ENCODE measurements around the gene CPT1B.
A peak's percentile ranks its signal among the peaks of the same experiment; 100 is the strongest.

The CPT1B gene

DNA sequence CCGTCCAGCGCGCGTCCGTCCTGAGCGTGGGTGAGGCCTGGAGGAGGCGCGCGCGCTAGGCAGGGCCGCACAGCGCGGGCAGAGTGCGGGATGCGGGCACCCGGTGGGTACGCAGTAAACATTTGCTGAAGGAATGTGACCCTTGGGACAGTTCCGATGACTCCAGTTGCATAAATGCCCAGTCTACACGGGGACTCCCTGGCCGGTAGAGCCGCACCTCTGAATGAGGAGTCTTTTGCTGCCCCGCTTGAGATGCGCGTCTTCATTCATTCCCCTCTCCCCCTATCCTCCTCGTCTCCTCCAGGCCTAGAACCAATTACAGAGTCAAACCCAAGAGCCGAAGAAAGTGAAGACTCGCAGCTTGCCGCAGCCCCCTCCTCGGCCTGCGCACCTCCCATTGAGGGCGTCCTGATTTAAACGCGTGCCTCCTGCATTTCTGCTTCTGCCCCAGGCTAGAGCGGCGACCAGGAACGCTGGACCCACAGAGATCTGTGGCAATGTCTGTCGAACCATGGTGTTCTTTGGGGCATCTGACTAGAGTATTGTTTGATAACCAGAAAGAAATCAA is 5.2 kb upstream of the CPT1B start:
- H3K18ac ChIP-seq (ENCODE audit: low read length): peak overlapping the region; percentile 82
- DNase-seq (ENCODE audit: low spot score): no peak
- no peak overlapping the region for H2BK15ac ChIP-seq (ENCODE audit: low read length)
- no peaks in the 10 kb centered on the region for H3K27me3 ChIP-seq (ENCODE audit: control insufficient read depth in 3 of 3, insufficient read depth in 3 of 3, low read depth in 1 of 3, low read length in 3 of 3)
- H3K14ac ChIP-seq (ENCODE audit: low read length): no peak overlapping the region
- no peak overlapping the region for H3K23ac ChIP-seq (ENCODE audit: low read depth, low read length, poor library complexity)
- H3K79me1 ChIP-seq (ENCODE audit: low read depth, low read length): peaks cover 4% of the 10 kb centered on the region
- H3K9ac ChIP-seq (ENCODE audit: low read depth, low read length, poor library complexity): peak overlapping the region; percentile 65
- no peak overlapping the region for H4K91ac ChIP-seq (ENCODE audit: low read depth, low read length, poor library complexity)
- peak overlapping the region; percentile 86 to 93 for H3K4me3 ChIP-seq (ENCODE audit: low read length in 2 of 2)
- no peak overlapping the region for H2BK5ac ChIP-seq (ENCODE audit: low read length)
- peaks cover 5% of the 10 kb centered on the region in 2 donors for H3K4me1 ChIP-seq (ENCODE audit: control insufficient read depth in 2 of 2, insufficient read depth in 1 of 2, low read depth in 1 of 2, low read length in 2 of 2)
- H4K8ac ChIP-seq (ENCODE audit: low read depth, low read length): no peak overlapping the region
- H2AFZ ChIP-seq (ENCODE audit: low read length): peak overlapping the region; percentile 91
- H2AK5ac ChIP-seq (ENCODE audit: low read depth, low read length): peak overlapping the region; percentile 1
- H2BK12ac ChIP-seq (ENCODE audit: low read length): no peak overlapping the region
- peaks cover 14 to 29% of the 10 kb centered on the region in 2 donors for H3K36me3 ChIP-seq (replicated peaks in 1 of 2; ENCODE audit: control insufficient read depth in 2 of 2, insufficient read depth in 2 of 2, low read length in 2 of 2)
- WGBS, 2 donors (ENCODE audit: extremely low coverage in 2 of 2, insufficient read length in 2 of 2, insufficient replicate concordance in 1 of 2): no CpG with 5 or more reads among the region's 37 CpGs
- peak overlapping the region; percentile 92 for H3K4me2 ChIP-seq (ENCODE audit: insufficient read depth, low read length, poor library complexity, severe bottlenecking)
- H3K4ac ChIP-seq (ENCODE audit: low read length): no peak overlapping the region
- no peaks in the 10 kb centered on the region for H3K9me3 ChIP-seq (replicated peaks in 1 of 2; ENCODE audit: control insufficient read depth in 2 of 2, insufficient read depth in 1 of 2, low read depth in 1 of 2, low read length in 2 of 2)
- no peak overlapping the region for H2BK120ac ChIP-seq (ENCODE audit: low read depth, low read length)
- peak overlapping the region; percentile 13 for H3K27ac ChIP-seq (replicated peaks; ENCODE audit: low read length)

- Histone ChIP-seq H3K79me1 (ENCODE audit: low read depth, low read length) (peaks cover 4% of the 10 kb centered on the region), H2AFZ (ENCODE audit: low read length) (peak within 1 kb of the TSS; percentile 99), H3K18ac (ENCODE audit: low read length) (peak within 1 kb of the TSS; percentile 97), H2BK120ac (ENCODE audit: low read depth, low read length) (peak within 1 kb of the TSS; percentile 16), H2BK12ac (ENCODE audit: low read length) (peak within 1 kb of the TSS; percentile 64), H3K4me3 (ENCODE audit: low read length in 2 of 2) (peak within 1 kb of the TSS; percentile 86 to 93), H3K23ac (ENCODE audit: low read depth, low read length, poor library complexity) (peak within 1 kb of the TSS; percentile 30), H2BK5ac (ENCODE audit: low read length) (peak within 1 kb of the TSS; percentile 56), H3K9ac (ENCODE audit: low read depth, low read length, poor library complexity) (peak within 1 kb of the TSS; percentile 93), H3K36me3 (replicated peaks in 1 of 2; ENCODE audit: control insufficient read depth in 2 of 2, insufficient read depth in 2 of 2, low read length in 2 of 2) (peaks cover 14 to 31% of the 10 kb centered on the region in 2 donors), H3K9me3 (replicated peaks in 1 of 2; ENCODE audit: control insufficient read depth in 2 of 2, insufficient read depth in 1 of 2, low read depth in 1 of 2, low read length in 2 of 2) (no peaks in the 10 kb centered on the region), H3K4ac (ENCODE audit: low read length) (peak within 1 kb of the TSS; percentile 10), H3K27me3 (ENCODE audit: control insufficient read depth in 3 of 3, insufficient read depth in 3 of 3, low read depth in 1 of 3, low read length in 3 of 3) (no peaks in the 10 kb centered on the region), H4K8ac (ENCODE audit: low read depth, low read length) (peak within 1 kb of the TSS; percentile 52), H2AK5ac (ENCODE audit: low read depth, low read length) (peak within 1 kb of the TSS; percentile 90), H3K4me2 (ENCODE audit: insufficient read depth, low read length, poor library complexity, severe bottlenecking) (peak within 1 kb of the TSS; percentile 92), H3K14ac (ENCODE audit: low read length) (no peak within 1 kb of the TSS), H3K4me1 (ENCODE audit: control insufficient read depth in 2 of 2, insufficient read depth in 1 of 2, low read depth in 1 of 2, low read length in 2 of 2) (peaks cover 5% of the 10 kb centered on the region in 2 donors), H3K27ac (replicated peaks; ENCODE audit: low read length) (peak within 1 kb of the TSS; percentile 98), H2BK15ac (ENCODE audit: low read length) (no peak within 1 kb of the TSS), H4K91ac (ENCODE audit: low read depth, low read length, poor library complexity) (peak within 1 kb of the TSS; percentile 68)
- no CpG with 5 or more reads among the region's 96 CpGs for WGBS, 2 donors (ENCODE audit: extremely low coverage in 2 of 2, insufficient read length in 2 of 2, insufficient replicate concordance in 1 of 2)
- peak; percentile 99 for DNase-seq (ENCODE audit: low spot score)
These were observed 4.5 kb upstream of the CPT1B start, which contains the start of gene CHKB for GRCh38 chr22:50582493-50583293. Gene CHKB, minus strand, starts transcription at chr22:50582849. Its CDS starts 68 bp downstream, at chr22:50582781.

DNA sequence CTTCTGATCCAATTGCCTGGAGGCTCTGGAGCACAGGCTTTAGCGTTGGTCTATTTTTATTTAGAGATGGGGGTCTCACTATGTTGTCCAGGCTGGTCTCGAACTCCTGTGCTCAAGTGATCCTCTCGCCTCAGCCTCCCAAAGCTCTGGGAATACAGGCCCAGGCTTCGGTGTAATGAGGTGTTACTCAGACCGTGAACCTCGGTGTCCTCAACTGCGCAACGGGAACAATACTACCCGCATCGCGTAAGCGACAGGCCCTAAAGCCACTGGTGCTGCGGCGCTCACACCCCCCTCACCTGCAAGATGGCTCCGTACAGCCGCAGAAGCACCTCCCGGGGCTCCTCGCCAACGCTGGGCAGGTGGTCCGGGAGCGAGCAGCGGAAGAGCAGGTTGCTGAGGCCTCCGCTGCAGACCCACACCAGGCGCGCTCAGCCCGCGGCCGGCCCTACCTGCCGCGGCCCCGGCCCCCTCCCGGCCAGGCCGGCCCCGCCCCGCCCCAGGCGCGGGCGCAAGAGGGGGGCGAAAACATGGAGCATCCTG is 3.8 kb upstream of the CPT1B start:
- peak overlapping the region; percentile 84 for H3K4me2 ChIP-seq (ENCODE audit: insufficient read depth, low read length, poor library complexity, severe bottlenecking)
- H2AK5ac ChIP-seq (ENCODE audit: low read depth, low read length): peak overlapping the region; percentile 90
- peak overlapping the region; percentile 16 for H2BK120ac ChIP-seq (ENCODE audit: low read depth, low read length)
- H3K36me3 ChIP-seq (replicated peaks in 1 of 2; ENCODE audit: control insufficient read depth in 2 of 2, insufficient read depth in 2 of 2, low read length in 2 of 2): peaks cover 19 to 37% of the 10 kb centered on the region in 2 donors
- H3K18ac ChIP-seq (ENCODE audit: low read length): peak overlapping the region; percentile 97
- H2BK15ac ChIP-seq (ENCODE audit: low read length): no peak overlapping the region
- peak overlapping the region; percentile 82 to 93 for H3K4me3 ChIP-seq (ENCODE audit: low read length in 2 of 2)
- no peak for DNase-seq (ENCODE audit: low spot score)
- H3K4ac ChIP-seq (ENCODE audit: low read length): peak overlapping the region; percentile 10
- H4K91ac ChIP-seq (ENCODE audit: low read depth, low read length, poor library complexity): peak overlapping the region; percentile 68
- H3K14ac ChIP-seq (ENCODE audit: low read length): no peak overlapping the region
- peaks cover 4% of the 10 kb centered on the region for H3K79me1 ChIP-seq (ENCODE audit: low read depth, low read length)
- peaks cover 5% of the 10 kb centered on the region in 2 donors for H3K4me1 ChIP-seq (ENCODE audit: control insufficient read depth in 2 of 2, insufficient read depth in 1 of 2, low read depth in 1 of 2, low read length in 2 of 2)
- H2BK5ac ChIP-seq (ENCODE audit: low read length): peak overlapping the region; percentile 56
- H2BK12ac ChIP-seq (ENCODE audit: low read length): peak overlapping the region; percentile 64
- no CpG with 5 or more reads among the region's 39 CpGs for WGBS, 2 donors (ENCODE audit: extremely low coverage in 2 of 2, insufficient read length in 2 of 2, insufficient replicate concordance in 1 of 2)
- peak overlapping the region; percentile 93 for H3K9ac ChIP-seq (ENCODE audit: low read depth, low read length, poor library complexity)
- H4K8ac ChIP-seq (ENCODE audit: low read depth, low read length): no peak overlapping the region
- H3K27ac ChIP-seq (replicated peaks; ENCODE audit: low read length): peak overlapping the region; percentile 98
- no peaks in the 10 kb centered on the region for H3K9me3 ChIP-seq (replicated peaks in 1 of 2; ENCODE audit: control insufficient read depth in 2 of 2, insufficient read depth in 1 of 2, low read depth in 1 of 2, low read length in 2 of 2)
- H3K23ac ChIP-seq (ENCODE audit: low read depth, low read length, poor library complexity): no peak overlapping the region
- H3K27me3 ChIP-seq (ENCODE audit: control insufficient read depth in 3 of 3, insufficient read depth in 3 of 3, low read depth in 1 of 3, low read length in 3 of 3): no peaks in the 10 kb centered on the region
- peak overlapping the region; percentile 99 for H2AFZ ChIP-seq (ENCODE audit: low read length)
